DMS153 treated with DMSO at 0.1 percent for 48 hours (cell line): ENCODE data around the gene SPI1.

Source experiments
- DNase-seq: peaks from one replicate; lab custom pipeline; 2025; ENCODE audit not compliant: unreplicated experiment; lab: John Stamatoyannopoulos, UW

The SPI1 gene

GRCh38 chr11:47406896-47407745, 28.8 kb upstream of the SPI1 start:
- no peak for DNase-seq

- DNase-seq: no peak
These were observed 25.2 kb upstream of the SPI1 start for GRCh38 chr11:47403571-47403970.

GRCh38 chr11:47403135-47403534, 24.8 kb upstream of the SPI1 start:
- DNase-seq: no peak

GRCh38 chr11:47400768-47401279, 22.5 kb upstream of the SPI1 start:
- no peak for DNase-seq

GRCh38 chr11:47399860-47400767, 21.8 kb upstream of the SPI1 start:
- no peak for DNase-seq

GRCh38 chr11:47398551-47398950, 20.2 kb upstream of the SPI1 start:
- no peak for DNase-seq

GRCh38 chr11:47398011-47398410, 19.7 kb upstream of the SPI1 start:
- no peak for DNase-seq

GRCh38 chr11:47396049-47396320, 17.6 kb upstream of the SPI1 start:
- no peak for DNase-seq

GRCh38 chr11:47395223-47396048, 17.1 kb upstream of the SPI1 start:
- no peak for DNase-seq

- no peak for DNase-seq
These were observed 16.2 kb upstream of the SPI1 start for GRCh38 chr11:47394322-47395222.

- DNase-seq: no peak
These were observed 15.6 kb upstream of the SPI1 start for GRCh38 chr11:47394050-47394321.

GRCh38 chr11:47393163-47394049, 15.1 kb upstream of the SPI1 start:
- DNase-seq: no peak

- DNase-seq: no peak
These were observed 14.3 kb upstream of the SPI1 start for GRCh38 chr11:47392546-47393162.

- DNase-seq: no peak
These were observed 13.5 kb upstream of the SPI1 start for GRCh38 chr11:47391711-47392432.

- DNase-seq: no peak
These were observed 12.8 kb upstream of the SPI1 start for GRCh38 chr11:47391077-47391583.

GRCh38 chr11:47390422-47390760, 12.0 kb upstream of the SPI1 start:
- no peak for DNase-seq

GRCh38 chr11:47389577-47390421, 11.5 kb upstream of the SPI1 start:
- no peak for DNase-seq
